ENCODE data around the gene NRTN. TPM values are rescaled to one million over a fixed set of nuclear protein-coding genes. Genes with fewer than 3 reads are reported as not detected.

Gene NRTN
- total and polyA plus RNA-seq, 4 donors = 1.3 to 5.3 (median 3.5) TPM

DNA sequence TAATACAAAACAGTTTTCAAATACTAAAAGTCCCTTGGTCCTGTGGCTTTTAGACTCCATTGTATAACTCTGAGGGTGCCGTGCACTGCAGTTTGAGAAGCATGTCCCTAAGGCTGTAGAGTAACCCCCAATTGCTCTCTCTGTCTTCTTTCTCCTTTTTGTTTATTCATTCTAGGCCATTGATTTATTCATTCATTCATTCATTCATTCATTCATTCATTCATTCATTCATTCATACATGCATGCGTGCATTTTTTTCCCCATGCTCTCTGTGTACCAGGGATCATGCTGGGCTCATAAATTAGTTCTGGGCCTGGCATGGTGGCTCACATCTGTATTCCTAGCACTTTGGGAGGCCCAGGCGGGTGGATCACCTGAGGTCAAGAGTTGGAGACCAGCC lies 39.6 kb upstream of the NRTN start:
- Histone ChIP-seq H3K9me3 (ENCODE audit: control insufficient read depth in 4 of 4, low read length in 3 of 4) (no peaks in the 10 kb centered on the region), H3K9ac (ENCODE audit: low read depth in 1 of 2, low read length in 2 of 2) (no peak overlapping the region), H3K4me3 (ENCODE audit: low read depth in 1 of 3, low read length in 3 of 3) (no peak overlapping the region), H3K4me1 (ENCODE audit: control insufficient read depth in 4 of 4, insufficient read depth in 4 of 4, low read length in 3 of 4) (no peaks in the 10 kb centered on the region), H3K36me3 (ENCODE audit: control insufficient read depth in 4 of 4, insufficient read depth in 3 of 4, low read depth in 1 of 4, low read length in 3 of 4) (no peaks in the 10 kb centered on the region), H3K27ac (ENCODE audit: low read depth in 1 of 2, low read length in 2 of 2) (no peak overlapping the region), H3K27me3 (ENCODE audit: control insufficient read depth in 4 of 4, insufficient read depth in 4 of 4, low read length in 3 of 4) (peaks cover 0 to 3% (median 0%) of the 10 kb centered on the region in 4 donors)
- TF ChIP-seq HNF4G (IDR thresholded peaks at IDR 0.05) = no peak
- TF ChIP-seq FOXA2 (IDR thresholded peaks at IDR 0.05) = no peak
- TF ChIP-seq GABPA (IDR thresholded peaks at IDR 0.05 in 1 of 2, conservative IDR thresholded peaks at IDR 0.05 in 1 of 2) = no peak
- no peak for TF ChIP-seq HNF4A (conservative IDR thresholded peaks at IDR 0.05)
- TF ChIP-seq, protein P1, sequence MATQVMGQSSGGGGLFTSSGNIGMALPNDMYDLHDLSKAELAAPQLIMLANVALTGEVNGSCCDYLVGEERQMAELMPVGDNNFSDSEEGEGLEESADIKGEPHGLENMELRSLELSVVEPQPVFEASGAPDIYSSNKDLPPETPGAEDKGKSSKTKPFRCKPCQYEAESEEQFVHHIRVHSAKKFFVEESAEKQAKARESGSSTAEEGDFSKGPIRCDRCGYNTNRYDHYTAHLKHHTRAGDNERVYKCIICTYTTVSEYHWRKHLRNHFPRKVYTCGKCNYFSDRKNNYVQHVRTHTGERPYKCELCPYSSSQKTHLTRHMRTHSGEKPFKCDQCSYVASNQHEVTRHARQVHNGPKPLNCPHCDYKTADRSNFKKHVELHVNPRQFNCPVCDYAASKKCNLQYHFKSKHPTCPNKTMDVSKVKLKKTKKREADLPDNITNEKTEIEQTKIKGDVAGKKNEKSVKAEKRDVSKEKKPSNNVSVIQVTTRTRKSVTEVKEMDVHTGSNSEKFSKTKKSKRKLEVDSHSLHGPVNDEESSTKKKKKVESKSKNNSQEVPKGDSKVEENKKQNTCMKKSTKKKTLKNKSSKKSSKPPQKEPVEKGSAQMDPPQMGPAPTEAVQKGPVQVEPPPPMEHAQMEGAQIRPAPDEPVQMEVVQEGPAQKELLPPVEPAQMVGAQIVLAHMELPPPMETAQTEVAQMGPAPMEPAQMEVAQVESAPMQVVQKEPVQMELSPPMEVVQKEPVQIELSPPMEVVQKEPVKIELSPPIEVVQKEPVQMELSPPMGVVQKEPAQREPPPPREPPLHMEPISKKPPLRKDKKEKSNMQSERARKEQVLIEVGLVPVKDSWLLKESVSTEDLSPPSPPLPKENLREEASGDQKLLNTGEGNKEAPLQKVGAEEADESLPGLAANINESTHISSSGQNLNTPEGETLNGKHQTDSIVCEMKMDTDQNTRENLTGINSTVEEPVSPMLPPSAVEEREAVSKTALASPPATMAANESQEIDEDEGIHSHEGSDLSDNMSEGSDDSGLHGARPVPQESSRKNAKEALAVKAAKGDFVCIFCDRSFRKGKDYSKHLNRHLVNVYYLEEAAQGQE (IDR thresholded peaks at IDR 0.05) = no peak
- TF ChIP-seq SP1 (IDR thresholded peaks at IDR 0.05) = no peak
- no peak for TF ChIP-seq TAF1 (conservative IDR thresholded peaks at IDR 0.05)
- no peak for TF ChIP-seq JUND (IDR thresholded peaks at IDR 0.05)
- TF ChIP-seq RXRA (IDR thresholded peaks at IDR 0.05) = no peak
- no peak for TF ChIP-seq RAD21 (IDR thresholded peaks at IDR 0.05)
- TF ChIP-seq, protein P2, sequence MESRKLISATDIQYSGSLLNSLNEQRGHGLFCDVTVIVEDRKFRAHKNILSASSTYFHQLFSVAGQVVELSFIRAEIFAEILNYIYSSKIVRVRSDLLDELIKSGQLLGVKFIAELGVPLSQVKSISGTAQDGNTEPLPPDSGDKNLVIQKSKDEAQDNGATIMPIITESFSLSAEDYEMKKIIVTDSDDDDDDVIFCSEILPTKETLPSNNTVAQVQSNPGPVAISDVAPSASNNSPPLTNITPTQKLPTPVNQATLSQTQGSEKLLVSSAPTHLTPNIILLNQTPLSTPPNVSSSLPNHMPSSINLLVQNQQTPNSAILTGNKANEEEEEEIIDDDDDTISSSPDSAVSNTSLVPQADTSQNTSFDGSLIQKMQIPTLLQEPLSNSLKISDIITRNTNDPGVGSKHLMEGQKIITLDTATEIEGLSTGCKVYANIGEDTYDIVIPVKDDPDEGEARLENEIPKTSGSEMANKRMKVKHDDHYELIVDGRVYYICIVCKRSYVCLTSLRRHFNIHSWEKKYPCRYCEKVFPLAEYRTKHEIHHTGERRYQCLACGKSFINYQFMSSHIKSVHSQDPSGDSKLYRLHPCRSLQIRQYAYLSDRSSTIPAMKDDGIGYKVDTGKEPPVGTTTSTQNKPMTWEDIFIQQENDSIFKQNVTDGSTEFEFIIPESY (IDR thresholded peaks at IDR 0.05) = no peak
- TF ChIP-seq FOXA1 (IDR thresholded peaks at IDR 0.05) = no peak
- no peak for TF ChIP-seq NR2F2 (IDR thresholded peaks at IDR 0.05)
- TF ChIP-seq YY1 (IDR thresholded peaks at IDR 0.05) = no peak
- TF ChIP-seq, protein P3, sequence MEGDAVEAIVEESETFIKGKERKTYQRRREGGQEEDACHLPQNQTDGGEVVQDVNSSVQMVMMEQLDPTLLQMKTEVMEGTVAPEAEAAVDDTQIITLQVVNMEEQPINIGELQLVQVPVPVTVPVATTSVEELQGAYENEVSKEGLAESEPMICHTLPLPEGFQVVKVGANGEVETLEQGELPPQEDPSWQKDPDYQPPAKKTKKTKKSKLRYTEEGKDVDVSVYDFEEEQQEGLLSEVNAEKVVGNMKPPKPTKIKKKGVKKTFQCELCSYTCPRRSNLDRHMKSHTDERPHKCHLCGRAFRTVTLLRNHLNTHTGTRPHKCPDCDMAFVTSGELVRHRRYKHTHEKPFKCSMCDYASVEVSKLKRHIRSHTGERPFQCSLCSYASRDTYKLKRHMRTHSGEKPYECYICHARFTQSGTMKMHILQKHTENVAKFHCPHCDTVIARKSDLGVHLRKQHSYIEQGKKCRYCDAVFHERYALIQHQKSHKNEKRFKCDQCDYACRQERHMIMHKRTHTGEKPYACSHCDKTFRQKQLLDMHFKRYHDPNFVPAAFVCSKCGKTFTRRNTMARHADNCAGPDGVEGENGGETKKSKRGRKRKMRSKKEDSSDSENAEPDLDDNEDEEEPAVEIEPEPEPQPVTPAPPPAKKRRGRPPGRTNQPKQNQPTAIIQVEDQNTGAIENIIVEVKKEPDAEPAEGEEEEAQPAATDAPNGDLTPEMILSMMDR (IDR thresholded peaks at IDR 0.05; ENCODE audit: low read depth, low read length, missing input control) = no peak
- TF ChIP-seq, protein P4, sequence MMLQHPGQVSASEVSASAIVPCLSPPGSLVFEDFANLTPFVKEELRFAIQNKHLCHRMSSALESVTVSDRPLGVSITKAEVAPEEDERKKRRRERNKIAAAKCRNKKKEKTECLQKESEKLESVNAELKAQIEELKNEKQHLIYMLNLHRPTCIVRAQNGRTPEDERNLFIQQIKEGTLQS (IDR thresholded peaks at IDR 0.05) = no peak
- no peak for TF ChIP-seq EGR1 (IDR thresholded peaks at IDR 0.05; ENCODE audit: low read depth in 2 of 2)
- TF ChIP-seq, protein P5, sequence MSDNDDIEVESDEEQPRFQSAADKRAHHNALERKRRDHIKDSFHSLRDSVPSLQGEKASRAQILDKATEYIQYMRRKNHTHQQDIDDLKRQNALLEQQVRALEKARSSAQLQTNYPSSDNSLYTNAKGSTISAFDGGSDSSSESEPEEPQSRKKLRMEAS (IDR thresholded peaks at IDR 0.05) = no peak
- 98% methylated on average over 3 of the region's 3 CpGs for WGBS
- DNase-seq (ENCODE audit: low spot score) = no peak

Measured in liver (tissue), 9 donors.